ENCODE data around the gene SMARCC1.

- TF ChIP-seq, protein P1, sequence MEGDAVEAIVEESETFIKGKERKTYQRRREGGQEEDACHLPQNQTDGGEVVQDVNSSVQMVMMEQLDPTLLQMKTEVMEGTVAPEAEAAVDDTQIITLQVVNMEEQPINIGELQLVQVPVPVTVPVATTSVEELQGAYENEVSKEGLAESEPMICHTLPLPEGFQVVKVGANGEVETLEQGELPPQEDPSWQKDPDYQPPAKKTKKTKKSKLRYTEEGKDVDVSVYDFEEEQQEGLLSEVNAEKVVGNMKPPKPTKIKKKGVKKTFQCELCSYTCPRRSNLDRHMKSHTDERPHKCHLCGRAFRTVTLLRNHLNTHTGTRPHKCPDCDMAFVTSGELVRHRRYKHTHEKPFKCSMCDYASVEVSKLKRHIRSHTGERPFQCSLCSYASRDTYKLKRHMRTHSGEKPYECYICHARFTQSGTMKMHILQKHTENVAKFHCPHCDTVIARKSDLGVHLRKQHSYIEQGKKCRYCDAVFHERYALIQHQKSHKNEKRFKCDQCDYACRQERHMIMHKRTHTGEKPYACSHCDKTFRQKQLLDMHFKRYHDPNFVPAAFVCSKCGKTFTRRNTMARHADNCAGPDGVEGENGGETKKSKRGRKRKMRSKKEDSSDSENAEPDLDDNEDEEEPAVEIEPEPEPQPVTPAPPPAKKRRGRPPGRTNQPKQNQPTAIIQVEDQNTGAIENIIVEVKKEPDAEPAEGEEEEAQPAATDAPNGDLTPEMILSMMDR (IDR thresholded peaks at IDR 0.05): no peak
- no peak for TF ChIP-seq ZFX (IDR thresholded peaks at IDR 0.05; ENCODE audit: borderline replicate concordance)
Observed at GRCh38 chr3:47746264-47746663, 35.4 kb downstream of the SMARCC1 start.
